Measurements from ENCODE around the gene ENTR1.

DNA sequence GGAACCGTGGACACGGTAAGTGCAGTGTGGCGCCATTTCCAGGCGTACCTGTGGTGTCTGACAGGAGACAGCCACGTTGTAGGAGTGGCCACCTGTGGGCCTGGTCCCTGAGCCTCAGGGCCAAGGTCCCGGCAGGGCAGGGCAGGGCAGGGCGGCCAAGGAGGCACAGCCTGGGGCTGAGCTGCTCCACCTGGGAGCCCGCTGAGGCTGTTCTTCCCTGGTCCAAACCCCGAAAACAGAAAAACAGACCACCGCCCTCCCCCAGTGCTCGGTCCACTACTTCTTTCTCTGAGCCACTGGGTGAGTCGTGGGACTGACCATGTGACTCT, 8.6 kb upstream of the ENTR1 start:
- TF ChIP-seq CTCF (tag by site-specific recombination; IDR thresholded peaks at IDR 0.05) (no peak), ZNF623 (tag by site-specific recombination; IDR thresholded peaks at IDR 0.05) (no peak), HOXA7 (CRISPR knock-in tag; IDR thresholded peaks at IDR 0.05; ENCODE audit: borderline replicate concordance) (no peak), REST (tag by site-specific recombination; IDR thresholded peaks at IDR 0.05) (no peak), ZNF169 (tag by site-specific recombination; IDR thresholded peaks at IDR 0.05) (no peak), ZNF837 (tag by site-specific recombination; IDR thresholded peaks at IDR 0.05) (no peak), ZNF16 (tag by site-specific recombination; IDR thresholded peaks at IDR 0.05; ENCODE audit: low read depth) (no peak)
- TF ChIP-seq, protein P1, sequence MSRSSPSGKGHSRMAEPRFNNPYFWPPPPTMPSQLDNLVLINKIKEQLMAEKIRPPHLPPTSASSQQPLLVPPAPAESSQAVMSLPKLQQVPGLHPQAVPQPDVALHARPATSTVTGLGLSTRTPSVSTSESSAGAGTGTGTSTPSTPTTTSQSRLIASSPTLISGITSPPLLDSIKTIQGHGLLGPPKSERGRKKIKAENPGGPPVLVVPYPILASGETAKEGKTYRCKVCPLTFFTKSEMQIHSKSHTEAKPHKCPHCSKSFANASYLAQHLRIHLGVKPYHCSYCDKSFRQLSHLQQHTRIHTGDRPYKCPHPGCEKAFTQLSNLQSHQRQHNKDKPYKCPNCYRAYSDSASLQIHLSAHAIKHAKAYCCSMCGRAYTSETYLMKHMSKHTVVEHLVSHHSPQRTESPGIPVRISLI (tag by site-specific recombination; IDR thresholded peaks at IDR 0.05), result no peak
- TF ChIP-seq, protein P2, sequence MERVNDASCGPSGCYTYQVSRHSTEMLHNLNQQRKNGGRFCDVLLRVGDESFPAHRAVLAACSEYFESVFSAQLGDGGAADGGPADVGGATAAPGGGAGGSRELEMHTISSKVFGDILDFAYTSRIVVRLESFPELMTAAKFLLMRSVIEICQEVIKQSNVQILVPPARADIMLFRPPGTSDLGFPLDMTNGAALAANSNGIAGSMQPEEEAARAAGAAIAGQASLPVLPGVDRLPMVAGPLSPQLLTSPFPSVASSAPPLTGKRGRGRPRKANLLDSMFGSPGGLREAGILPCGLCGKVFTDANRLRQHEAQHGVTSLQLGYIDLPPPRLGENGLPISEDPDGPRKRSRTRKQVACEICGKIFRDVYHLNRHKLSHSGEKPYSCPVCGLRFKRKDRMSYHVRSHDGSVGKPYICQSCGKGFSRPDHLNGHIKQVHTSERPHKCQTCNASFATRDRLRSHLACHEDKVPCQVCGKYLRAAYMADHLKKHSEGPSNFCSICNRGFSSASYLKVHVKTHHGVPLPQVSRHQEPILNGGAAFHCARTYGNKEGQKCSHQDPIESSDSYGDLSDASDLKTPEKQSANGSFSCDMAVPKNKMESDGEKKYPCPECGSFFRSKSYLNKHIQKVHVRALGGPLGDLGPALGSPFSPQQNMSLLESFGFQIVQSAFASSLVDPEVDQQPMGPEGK (tag by site-specific recombination; IDR thresholded peaks at IDR 0.05), result no peak
- TF ChIP-seq, protein P3, sequence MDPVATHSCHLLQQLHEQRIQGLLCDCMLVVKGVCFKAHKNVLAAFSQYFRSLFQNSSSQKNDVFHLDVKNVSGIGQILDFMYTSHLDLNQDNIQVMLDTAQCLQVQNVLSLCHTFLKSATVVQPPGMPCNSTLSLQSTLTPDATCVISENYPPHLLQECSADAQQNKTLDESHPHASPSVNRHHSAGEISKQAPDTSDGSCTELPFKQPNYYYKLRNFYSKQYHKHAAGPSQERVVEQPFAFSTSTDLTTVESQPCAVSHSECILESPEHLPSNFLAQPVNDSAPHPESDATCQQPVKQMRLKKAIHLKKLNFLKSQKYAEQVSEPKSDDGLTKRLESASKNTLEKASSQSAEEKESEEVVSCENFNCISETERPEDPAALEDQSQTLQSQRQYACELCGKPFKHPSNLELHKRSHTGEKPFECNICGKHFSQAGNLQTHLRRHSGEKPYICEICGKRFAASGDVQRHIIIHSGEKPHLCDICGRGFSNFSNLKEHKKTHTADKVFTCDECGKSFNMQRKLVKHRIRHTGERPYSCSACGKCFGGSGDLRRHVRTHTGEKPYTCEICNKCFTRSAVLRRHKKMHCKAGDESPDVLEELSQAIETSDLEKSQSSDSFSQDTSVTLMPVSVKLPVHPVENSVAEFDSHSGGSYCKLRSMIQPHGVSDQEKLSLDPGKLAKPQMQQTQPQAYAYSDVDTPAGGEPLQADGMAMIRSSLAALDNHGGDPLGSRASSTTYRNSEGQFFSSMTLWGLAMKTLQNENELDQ (tag by site-specific recombination; IDR thresholded peaks at IDR 0.05; ENCODE audit: low read depth), result no peak

All from HEK293 (cell line).